NCI-H460 (cell line): Measurements from ENCODE around the gene COA7. TPM values are rescaled to one million over a fixed set of nuclear protein-coding genes. Genes with fewer than 3 reads are reported as not detected.

Experiments used
- DNase-seq: peaks from one replicate; pipeline ENCODE4 v3.0.0-alpha.2; 2016; ENCODE audit warnings: low read depth; ENCODE audit errors: extremely low read depth
- small RNA-seq, 2 experiments: library from RNA; depleted of rRNA; stranded (forward); fragments of <200 nt; gene quantifications; one replicate each; pipeline ENCODE3, GENCODE V24; 2014
- total RNA-seq: library from RNA; depleted of rRNA; stranded (reverse); fragments of >200 nt; shearing (Covaris generic); gene quantifications from 2 replicates; pipeline ENCODE4 v1.2.3, GENCODE V29; 2014; rRNA removed

Gene COA7
- total RNA-seq, 1 experiment from 2014 or later: 15.6 TPM

GRCh38 chr1:52637946-52638345, 60.2 kb downstream of the COA7 start:
- no peak for DNase-seq

GRCh38 chr1:52636721-52637695, 61.1 kb downstream of the COA7 start:
- DNase-seq: no peak

- no peak for DNase-seq
Measured at GRCh38 chr1:52635321-52636089, 62.6 kb downstream of the COA7 start.

Small RNA genes lying within 50 kb of the gene (small RNA-seq; reads per million reads assigned to genes)
- gene RN7SL62P: 0 reads per million in 2 experiments

Other genes starting within 250 kb of the COA7 start
- gene TUT4, start 145.3 kb downstream of the COA7 start, total RNA-seq: 27.5 and 29.4 TPM in 2 replicates
- gene GPX7, start 96.0 kb downstream of the COA7 start, total RNA-seq: 0.07 TPM in 1 of 2 replicates, not detected in the other
- not detected in 2 replicates for gene SHISAL2A, start 65.2 kb downstream of the COA7 start, total RNA-seq
- gene ZYG11B, start 28.1 kb upstream of the COA7 start, total RNA-seq: 12.6 and 13.8 TPM in 2 replicates
- 4.1 and 4.3 TPM in 2 replicates for gene ZYG11A, start 144.4 kb upstream of the COA7 start, total RNA-seq
- 14.7 and 22.4 TPM in 2 replicates for gene ECHDC2, start 223.4 kb upstream of the COA7 start, total RNA-seq
- 34.8 and 35.2 TPM in 2 replicates for gene SCP2, start 228.9 kb upstream of the COA7 start, total RNA-seq